GM21515 (cell line): ENCODE data around the gene PLCL1.

Experiments
- ATAC-seq: cut with Tn5 transposase; IDR thresholded peaks from one replicate; pipeline ENCODE4 v1.9.1; 2021; ENCODE audit not compliant: unreplicated experiment

The PLCL1 gene

DNA sequence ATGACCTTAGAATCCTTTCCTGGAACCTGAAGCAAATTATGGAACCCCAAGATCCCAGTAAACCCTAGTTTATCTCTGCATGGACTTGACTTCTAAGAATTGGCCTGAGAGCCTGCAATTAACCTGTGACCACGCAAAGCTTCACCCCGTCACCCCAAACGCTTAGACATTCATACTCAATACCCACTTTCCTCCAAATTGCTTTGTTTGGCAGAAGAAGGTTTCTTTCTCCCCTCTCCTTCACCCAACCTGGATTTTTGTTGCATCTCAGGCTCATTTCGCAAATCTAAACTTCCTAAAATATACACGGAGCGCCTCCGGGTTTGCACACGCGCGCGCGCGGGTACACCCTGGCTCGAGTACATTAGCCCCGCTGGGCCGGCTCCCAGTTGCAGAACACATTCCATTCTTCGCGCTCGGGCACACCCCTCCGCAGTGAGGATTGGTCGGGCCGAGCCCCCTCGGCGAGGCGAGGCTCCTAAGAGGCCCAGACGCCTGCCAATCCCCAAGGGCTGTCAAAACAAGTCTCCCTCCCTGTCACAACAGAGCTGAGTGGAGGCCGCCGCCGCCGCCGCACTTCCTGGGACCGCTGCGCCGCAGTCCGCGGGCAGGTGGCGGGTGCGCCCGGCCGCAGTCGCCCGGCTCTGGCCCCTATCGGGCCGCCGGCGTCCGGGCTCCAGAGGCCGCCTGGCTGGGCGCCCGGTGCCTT is at the start of gene PLCL1:
Gene PLCL1 (plus strand): TSS at position 545 of the 709 bp plus-strand sequence.
- ATAC-seq, result peak; percentile 100

GRCh38 chr2:197759013-197759412 is 45.4 kb upstream of the PLCL1 start:
- ATAC-seq, result no peak

- no peak for ATAC-seq
These were observed 44.6 kb upstream of the PLCL1 start for GRCh38 chr2:197759625-197760292.

- no peak for ATAC-seq
These were observed 44.1 kb upstream of the PLCL1 start for GRCh38 chr2:197760293-197760657.

GRCh38 chr2:197777823-197778407 is 26.5 kb upstream of the PLCL1 start:
- no peak for ATAC-seq

DNA sequence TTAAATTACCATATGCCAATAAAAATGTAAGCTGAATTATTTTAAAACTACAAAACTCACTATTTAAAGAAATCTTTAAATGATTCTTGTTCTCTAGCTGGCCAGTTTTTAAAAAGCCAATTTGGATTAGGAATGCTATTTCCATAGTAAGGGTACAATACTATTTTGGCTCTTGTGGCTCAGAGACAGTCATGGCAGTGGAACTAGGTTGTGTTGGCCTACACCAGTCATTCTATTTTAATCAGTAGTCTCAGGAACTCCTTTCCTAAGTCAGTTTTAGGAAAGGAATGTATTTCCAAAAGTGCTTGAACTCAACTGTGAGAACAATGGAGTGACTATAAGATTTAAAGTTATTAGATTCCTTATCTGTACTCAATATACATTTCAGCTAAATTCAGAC is 25.1 kb upstream of the PLCL1 start:
- ATAC-seq, result no peak

DNA sequence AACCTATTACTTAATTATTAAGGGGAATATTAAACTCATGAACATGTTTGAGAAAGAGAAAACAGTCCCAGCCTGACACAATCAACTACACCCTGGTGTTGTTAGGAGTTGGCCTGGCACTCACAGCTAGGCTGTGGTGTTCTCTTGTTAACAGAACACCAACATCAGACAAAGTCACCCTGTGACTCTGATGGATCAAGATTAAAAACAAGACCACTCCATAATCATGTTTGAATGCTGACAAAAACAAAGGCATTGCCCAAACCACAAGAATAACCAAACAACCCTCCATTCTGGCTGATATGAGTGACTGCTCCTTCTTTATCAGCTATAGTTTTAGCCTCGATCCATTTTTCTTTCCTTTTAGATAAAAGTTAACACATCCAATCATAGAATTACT is 22.3 kb upstream of the PLCL1 start:
- no peak for ATAC-seq

GRCh38 chr2:197784956-197785941 is 19.1 kb upstream of the PLCL1 start, which contains the start of gene BOLL:
Gene BOLL (minus strand): TSS chr2:197785319. CDS start chr2:197781850, 3,469 bp downstream.
- no peak for ATAC-seq

DNA sequence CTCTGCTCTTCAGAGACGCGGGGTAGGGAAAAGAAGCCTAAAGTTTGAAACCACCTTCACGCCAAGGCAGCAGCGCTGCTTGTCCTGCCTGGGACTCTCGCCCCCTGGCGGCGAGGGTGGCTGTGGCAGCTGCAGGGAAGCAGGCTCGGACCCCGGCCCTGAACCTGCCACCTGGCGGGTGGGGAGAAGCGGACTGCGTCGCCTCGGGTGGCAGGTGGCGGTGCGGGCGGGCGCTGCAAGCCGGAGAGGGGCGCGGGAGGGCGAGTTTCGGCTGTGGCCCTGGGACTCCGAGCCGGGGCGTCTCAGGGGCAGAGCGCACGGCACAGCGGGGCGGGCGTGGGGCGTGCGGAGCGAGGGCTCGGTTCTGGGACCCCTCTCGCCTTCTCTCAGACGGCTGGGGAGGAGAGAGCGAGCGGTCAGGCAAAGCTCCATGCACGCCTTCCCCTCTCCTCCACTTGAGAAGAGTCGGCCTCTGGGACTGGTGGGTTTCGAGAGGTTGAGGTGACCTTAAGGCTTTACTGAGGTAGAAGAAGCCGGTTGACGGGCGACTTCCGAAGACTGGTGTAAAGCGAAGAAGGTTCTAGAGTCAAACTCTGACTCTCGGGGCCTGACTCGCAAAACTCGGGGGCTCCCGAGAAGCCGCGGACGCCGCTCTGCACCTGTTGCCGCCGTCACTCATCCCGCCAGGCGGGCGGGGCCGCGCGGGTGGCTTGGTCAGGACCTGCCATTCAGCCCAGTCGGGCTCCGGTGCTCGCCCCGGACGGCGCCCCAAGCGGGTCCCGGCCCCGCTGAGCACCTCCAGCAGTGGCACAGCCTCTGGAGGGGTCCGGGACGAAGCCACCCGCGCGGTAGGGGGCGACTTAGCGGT is 18.1 kb upstream of the PLCL1 start:
- no peak for ATAC-seq

DNA sequence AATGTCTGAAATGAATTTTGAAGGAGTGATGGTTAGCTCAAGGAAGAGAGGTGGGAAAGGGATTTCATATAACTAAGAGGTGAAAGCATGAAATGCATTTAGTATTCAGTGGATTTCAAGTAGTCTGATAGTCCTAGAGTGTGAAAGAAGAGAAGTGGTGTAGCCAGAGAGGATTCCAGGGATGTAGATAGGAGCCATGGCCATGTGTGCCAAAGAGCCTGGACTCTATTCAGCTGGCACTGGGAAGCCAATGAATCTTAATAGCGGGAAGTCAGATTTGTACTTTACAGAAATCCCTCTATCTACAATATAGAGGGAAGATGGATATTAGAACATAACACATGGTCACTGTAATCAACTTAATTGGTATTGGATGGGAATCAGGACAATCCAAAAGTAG is 10.9 kb upstream of the PLCL1 start:
- ATAC-seq, result no peak

DNA sequence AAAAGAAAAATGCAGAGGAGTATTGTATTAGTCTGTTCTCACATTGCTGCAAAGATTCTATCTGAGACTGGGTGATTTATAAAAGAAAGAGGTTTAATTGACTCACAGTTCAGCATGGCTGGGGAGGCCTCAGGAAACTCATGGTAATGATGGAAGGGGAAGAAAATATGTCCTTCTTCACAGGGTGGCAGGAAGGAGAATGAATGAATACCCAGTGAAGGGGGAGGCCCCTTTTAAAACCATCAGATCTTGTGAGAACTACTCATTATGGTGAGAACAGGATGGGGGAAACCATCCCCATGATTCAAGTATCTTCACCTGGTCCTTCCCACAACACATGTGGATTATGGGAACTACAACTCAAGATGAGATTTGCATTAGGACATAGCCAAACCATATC is 9.1 kb upstream of the PLCL1 start:
- ATAC-seq, result no peak

- no peak for ATAC-seq
These were observed 6.2 kb upstream of the PLCL1 start for GRCh38 chr2:197798187-197798586.

DNA sequence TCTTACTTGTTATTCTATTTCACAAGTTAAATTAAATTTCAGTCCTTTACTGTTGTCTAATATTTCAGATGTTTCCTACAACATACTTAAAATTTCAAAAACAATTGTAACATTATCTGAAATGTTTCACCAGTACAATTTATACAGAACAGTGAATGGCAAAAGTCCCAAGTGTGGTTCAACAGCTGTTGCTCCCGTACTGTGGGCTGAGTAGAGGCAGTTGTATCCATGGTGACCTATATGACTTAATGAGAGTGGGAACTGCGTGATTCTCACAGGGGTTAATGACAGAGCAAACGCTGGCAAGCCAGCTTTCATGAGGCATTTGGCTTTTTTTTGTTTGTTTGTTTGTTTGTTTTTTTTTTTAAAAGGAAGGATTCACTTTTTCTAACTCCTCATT is 5.3 kb upstream of the PLCL1 start:
- ATAC-seq, result no peak

DNA sequence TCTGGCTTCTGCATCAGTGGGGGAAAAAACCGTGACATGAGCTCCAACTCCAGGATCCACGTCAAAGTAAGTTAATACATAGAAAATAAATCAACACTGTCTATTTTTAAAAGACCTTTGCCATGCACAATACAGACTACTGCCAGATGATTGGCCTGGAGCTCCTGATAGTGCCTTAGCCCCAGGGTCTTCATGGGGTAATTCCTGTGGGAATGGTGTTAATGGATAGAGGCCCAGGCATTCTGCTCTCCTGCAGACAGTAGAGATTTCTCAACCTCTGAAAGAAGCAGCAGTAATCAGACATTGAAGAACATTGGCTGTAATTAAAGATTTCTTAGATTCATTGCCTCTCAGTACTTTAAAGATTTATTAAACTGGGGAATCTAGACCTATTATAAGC is 4.3 kb upstream of the PLCL1 start:
- no peak for ATAC-seq

DNA sequence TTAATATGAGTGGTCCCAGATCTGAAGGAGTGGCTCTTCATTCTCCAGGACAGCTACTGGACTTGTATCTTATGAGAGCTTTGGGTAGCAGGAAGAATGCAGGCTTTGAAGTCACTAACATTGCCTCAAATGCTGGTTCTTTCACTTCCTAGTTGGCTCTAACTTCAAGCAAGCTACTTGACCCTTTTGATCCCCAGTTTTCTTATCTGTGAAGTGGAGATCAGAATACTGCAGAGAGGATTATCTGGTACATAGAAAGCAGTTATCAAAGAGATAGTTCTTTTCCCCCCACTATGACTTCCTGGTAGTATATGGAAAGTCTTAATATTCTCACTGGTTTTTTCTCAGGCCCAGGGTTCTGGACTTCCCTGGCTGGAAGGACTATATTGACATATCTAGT is 3.4 kb upstream of the PLCL1 start:
- ATAC-seq, result no peak

GRCh38 chr2:197803033-197803444 is 1.4 kb upstream of the PLCL1 start:
- peak; percentile 26 for ATAC-seq

DNA sequence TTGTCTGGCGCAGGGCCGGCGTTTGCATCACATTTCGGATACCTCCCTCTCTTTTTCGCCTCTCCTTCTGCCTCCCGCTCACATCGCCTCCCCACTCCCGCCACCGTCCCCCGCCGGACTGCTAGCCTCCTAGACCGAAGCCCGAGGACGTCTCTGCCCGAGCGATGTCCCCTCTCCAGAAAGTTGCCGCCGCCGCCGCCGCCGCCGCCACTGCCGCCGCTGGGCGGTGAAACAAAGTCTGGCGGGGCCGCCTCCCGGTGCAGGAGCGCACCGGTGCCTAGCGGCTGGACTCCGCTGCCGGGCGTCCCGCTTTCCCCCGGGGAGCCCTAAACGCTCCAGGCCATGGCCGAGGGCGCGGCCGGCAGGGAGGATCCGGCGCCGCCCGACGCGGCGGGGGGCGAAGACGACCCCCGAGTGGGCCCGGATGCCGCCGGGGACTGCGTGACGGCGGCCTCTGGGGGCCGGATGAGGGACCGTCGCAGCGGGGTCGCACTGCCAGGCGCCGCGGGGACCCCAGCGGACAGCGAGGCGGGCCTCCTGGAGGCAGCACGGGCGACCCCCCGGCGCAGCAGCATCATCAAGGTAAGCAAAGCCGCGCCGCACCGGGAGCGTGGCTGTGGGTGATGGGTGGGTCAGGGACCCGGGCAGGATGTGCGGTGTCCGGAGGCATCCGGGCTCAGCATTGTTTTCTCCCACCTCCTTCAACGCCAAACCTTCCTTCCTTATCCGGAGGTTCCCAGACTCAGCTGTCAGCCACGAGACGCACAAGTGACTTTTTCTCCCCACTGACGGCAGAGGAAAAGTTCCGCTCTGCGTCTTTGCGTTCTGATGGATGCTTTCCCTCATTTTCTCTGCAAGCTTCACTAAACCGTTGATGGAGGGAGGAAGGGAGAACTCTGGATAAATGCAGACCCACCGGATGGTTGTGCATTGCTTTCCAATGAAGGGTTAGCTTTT is 643 bp downstream of the PLCL1 start:
- peak; percentile 36 for ATAC-seq

- no peak for ATAC-seq
These were observed 1.6 kb downstream of the PLCL1 start for GRCh38 chr2:197805715-197806633.
